Measurements from ENCODE around the gene SDK2.

Gene SDK2

DNA sequence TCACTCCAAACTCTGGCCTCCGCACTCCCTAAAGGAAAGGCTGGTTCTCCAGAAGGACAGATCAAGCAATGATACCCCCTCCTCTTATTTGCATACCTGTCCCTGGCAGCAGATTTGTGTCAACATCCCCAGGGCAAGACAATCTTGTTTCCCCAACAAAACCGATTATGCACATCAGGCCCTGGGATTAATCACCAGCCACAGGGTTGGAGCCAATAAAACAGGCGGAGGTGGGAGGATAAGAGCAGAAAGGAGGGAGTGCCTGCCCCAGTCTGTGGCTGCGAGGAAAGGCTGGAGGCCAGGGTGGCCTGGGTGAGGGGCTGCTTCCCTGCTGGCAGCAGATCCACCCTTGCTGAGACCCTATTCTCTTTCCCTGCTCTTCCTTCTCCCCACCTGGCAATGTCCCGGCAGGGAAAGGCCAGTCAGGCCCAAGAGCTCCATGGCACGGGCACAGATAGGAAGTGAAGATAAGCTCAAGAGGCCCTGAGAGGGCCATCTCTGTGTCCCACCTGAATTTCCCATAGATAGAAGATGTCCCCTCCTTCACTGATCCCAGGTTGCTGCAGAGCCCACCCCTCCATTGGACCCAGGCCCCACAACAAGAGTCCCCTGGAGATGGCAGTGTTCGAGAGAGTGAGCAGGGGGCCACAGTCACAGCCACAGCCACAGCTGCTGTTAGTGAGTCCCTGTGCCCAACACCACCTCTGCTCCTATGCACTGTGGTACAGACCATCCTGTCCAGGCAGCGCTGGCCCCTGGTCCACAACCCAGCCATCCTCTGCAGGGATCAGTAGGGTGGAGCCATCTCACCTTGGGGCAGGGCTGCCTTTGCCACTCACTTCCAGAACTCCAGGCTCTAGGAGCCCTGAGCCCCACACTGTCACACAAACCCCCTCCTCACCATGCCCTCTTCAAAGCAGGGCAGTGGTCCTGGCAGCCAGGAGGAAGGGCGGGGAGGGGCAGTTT lies 137.5 kb downstream of the SDK2 start:
- in situ Hi-C loops (cut with HindIII; ENCODE audit: low sequenced_read_pairs), result no loop called here
- DNase-seq (ENCODE audit: low read depth, low spot score), result no peak
- no peak overlapping the region for H3K4me3 ChIP-seq (ENCODE audit: low read depth, low read length)
- TF ChIP-seq, protein P1, sequence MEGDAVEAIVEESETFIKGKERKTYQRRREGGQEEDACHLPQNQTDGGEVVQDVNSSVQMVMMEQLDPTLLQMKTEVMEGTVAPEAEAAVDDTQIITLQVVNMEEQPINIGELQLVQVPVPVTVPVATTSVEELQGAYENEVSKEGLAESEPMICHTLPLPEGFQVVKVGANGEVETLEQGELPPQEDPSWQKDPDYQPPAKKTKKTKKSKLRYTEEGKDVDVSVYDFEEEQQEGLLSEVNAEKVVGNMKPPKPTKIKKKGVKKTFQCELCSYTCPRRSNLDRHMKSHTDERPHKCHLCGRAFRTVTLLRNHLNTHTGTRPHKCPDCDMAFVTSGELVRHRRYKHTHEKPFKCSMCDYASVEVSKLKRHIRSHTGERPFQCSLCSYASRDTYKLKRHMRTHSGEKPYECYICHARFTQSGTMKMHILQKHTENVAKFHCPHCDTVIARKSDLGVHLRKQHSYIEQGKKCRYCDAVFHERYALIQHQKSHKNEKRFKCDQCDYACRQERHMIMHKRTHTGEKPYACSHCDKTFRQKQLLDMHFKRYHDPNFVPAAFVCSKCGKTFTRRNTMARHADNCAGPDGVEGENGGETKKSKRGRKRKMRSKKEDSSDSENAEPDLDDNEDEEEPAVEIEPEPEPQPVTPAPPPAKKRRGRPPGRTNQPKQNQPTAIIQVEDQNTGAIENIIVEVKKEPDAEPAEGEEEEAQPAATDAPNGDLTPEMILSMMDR (IDR thresholded peaks at IDR 0.05; ENCODE audit: low read depth, low read length), result no peak

DNA sequence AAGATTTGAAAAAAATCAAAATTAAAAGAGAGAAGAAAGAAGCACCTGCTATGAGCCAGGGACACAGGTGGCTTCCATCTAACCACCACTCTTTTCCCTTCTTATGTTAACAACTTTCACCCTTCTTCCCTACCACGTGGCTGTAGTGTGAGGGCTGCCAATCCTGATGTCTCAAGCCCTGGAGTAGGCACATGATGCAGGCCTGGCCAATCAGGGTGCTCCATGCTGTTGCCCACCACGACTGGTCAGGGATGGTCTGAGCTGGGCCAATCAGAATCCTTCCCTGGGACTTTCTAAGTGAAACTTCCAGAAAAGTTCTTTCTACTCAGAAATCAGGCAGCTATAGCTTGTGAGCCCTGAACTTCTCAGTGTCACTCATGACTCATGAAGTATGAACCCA lies 140.7 kb downstream of the SDK2 start:
- no peak overlapping the region for H3K4me3 ChIP-seq (ENCODE audit: low read depth, low read length)
- no peak for DNase-seq (ENCODE audit: low read depth, low spot score)
- TF ChIP-seq, protein P1 (IDR thresholded peaks at IDR 0.05; ENCODE audit: low read depth, low read length), result no peak
- in situ Hi-C loops (cut with HindIII; ENCODE audit: low sequenced_read_pairs), result no loop called here

DNA sequence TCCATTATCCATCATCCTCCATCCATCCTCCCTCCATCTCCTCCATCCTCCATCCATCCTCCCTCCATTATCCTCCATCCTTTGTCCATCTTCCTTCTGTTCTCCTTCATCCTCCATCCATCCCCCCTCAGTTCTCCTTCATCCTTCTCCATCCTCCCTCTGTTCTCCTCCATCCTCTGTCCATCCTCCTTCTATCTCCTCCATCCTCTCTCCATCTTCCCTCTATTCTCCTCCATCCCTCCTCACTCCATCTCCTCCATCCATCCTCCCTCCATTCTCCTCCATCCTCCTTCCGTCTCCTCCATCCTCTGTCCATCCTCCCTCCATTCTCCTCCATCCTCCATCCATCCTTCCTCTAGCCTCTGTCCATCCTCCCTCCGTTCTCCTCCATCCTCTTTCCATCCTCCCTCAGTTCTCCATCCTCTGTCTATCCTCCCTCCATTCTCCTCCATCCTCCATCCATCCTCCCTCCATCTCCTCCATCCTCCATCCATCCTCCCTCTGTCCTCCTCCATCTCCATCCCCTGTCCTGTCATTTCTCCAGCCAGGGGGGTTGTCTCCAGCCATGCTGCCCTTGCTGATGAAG lies 143.7 kb downstream of the SDK2 start:
- no peak for DNase-seq (ENCODE audit: low read depth, low spot score)
- in situ Hi-C loops (cut with HindIII; ENCODE audit: low sequenced_read_pairs), result no loop called here
- H3K4me3 ChIP-seq (ENCODE audit: low read depth, low read length), result no peak overlapping the region
- TF ChIP-seq, protein P1 (IDR thresholded peaks at IDR 0.05; ENCODE audit: low read depth, low read length), result no peak

DNA sequence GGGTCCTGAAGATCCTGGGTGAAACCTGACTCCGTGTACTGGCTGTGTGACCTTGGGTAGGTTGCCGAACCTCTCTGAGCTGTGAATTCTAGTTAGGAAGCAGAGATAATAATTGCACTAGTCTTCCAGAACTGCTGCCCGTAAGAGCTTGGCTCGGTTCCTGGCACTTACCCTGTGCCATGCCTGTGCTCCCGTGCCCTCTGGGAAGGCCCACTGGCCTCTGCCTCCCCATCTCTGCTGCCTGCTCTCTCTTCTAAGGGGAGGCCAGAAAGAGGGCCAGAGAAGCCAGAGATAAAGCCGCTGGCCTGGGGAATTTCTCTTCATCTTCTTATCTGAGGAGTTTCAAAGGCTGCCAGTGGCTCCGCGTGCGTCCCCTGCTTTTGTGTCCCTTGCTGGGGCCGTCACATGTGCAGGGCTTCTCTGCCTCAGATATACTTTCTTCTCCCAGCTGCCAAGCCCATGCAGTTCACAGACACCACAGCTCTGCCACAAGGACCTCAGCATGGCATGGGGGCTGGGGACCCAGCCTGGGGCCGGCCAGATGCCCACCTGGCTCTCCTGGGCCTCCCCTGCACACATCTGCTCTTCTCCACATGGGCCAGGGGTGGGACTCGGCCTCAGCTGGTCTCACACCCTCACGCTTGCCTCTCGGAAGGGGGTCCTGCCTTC lies 145.2 kb downstream of the SDK2 start:
- TF ChIP-seq, protein P1 (IDR thresholded peaks at IDR 0.05; ENCODE audit: low read depth, low read length), result no peak
- no peak for DNase-seq (ENCODE audit: low read depth, low spot score)
- no peak overlapping the region for H3K4me3 ChIP-seq (ENCODE audit: low read depth, low read length)
- in situ Hi-C loops (cut with HindIII; ENCODE audit: low sequenced_read_pairs), result no loop called here

DNA sequence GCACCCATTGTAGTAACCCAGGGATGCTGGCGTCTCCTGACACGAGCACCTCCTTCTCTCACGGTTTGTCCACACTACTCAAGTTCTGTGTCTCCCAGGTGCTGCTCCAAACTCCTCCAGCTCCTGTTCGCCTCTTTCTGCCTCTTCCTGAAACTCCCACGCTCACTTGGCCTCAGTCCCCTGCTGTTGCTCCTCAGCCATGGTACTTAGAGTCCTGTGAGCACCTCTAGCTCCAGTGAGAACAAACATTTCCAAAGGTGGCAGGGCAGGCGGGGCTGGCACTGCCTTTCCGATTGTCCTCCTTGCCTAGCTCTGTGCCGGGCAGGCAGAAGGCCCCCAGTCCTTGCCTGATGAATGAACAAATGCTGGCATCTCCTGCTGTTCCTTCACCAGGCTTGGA lies 146.1 kb downstream of the SDK2 start:
- no peak overlapping the region for H3K4me3 ChIP-seq (ENCODE audit: low read depth, low read length)
- TF ChIP-seq, protein P1 (IDR thresholded peaks at IDR 0.05; ENCODE audit: low read depth, low read length), result no peak
- in situ Hi-C loops (cut with HindIII; ENCODE audit: low sequenced_read_pairs), result no loop called here
- no peak for DNase-seq (ENCODE audit: low read depth, low spot score)

DNA sequence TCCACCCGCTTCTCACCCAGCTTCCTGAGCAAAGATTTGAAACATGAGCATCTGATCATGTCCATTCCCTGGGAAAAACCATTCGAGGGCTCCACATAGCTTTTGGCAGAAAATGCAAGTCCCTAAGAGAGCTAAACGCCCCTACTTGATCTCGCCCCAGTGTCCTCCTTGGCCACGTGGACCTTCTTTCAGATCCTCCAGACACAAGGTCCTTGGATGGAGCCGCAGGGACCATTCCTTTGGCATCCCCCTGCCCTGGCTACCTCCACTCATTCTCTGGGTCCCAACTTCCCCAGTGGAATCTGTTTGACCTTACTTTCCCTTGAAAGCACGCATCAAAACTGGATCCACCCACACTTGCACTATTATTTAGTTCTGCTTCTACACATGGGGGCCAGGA lies 146.5 kb downstream of the SDK2 start:
- TF ChIP-seq, protein P1 (IDR thresholded peaks at IDR 0.05; ENCODE audit: low read depth, low read length), result no peak
- in situ Hi-C loops (cut with HindIII; ENCODE audit: low sequenced_read_pairs), result no loop called here
- no peak overlapping the region for H3K4me3 ChIP-seq (ENCODE audit: low read depth, low read length)
- no peak for DNase-seq (ENCODE audit: low read depth, low spot score)

All from astrocyte of the spinal cord (primary cell).